Thyroid gland (tissue), 4 donors: ENCODE data around the gene VIT.

Experiments used
- CTCF ChIP-seq, 6 experiments: fragments of 200-600 bp in 3 of 6; fragments of 450-650 bp in 3 of 6; sonication (generic) in 3 of 6; IDR thresholded peaks; one replicate each; pipeline ENCODE4 v1.5.1; 2016 to 2019; ENCODE audit warnings: antibody characterized with exemption in 6 of 6, mild to moderate bottlenecking in 2 of 6, inconsistent platforms in 1 of 6, moderate library complexity in 1 of 6
- POLR2A ChIP-seq, 2 donors: fragments of 450-650 bp; IDR thresholded peaks; one replicate each; pipeline ENCODE4 v1.6.1; 2017; ENCODE audit warnings: antibody characterized with exemption in 2 of 2, mild to moderate bottlenecking in 2 of 2, moderate library complexity in 1 of 2

GRCh38 chr2:36711741-36712314, 15.3 kb downstream of the VIT start:
- TF ChIP-seq CTCF (IDR thresholded peaks at IDR 0.05) (no peak), POLR2A (IDR thresholded peaks at IDR 0.05) (no peak)
